Effector memory CD4-positive, alpha-beta T cell (primary cell): Measurements from ENCODE around the gene SUPT20H.

Source experiments
- DNase-seq, 3 donors: peaks; one replicate each; pipeline ENCODE4 v3.0.0-alpha.2; 2020
- H3K27ac ChIP-seq: 2 replicates; pipeline ENCODE4 v1.7.0; 2013; ENCODE audit warnings: mild to moderate bottlenecking, low read length, moderate library complexity; ENCODE audit not compliant: insufficient read depth, poor library complexity, severe bottlenecking
- H3K27me3 ChIP-seq: replicated peaks from 2 replicates; pipeline ENCODE4 v1.7.0; 2013; ENCODE audit warnings: mild to moderate bottlenecking, low read length; ENCODE audit not compliant: insufficient read depth, control insufficient read depth, poor library complexity, severe bottlenecking
- H3K36me3 ChIP-seq: 2 replicates; pipeline ENCODE4 v1.7.0; 2013; ENCODE audit warnings: mild to moderate bottlenecking, low read length, moderate library complexity; ENCODE audit not compliant: control insufficient read depth, insufficient read depth
- H3K4me1 ChIP-seq: 2 replicates; pipeline ENCODE4 v1.7.0; 2013; ENCODE audit warnings: low read length, mild to moderate bottlenecking; ENCODE audit not compliant: control insufficient read depth, insufficient read depth, poor library complexity, severe bottlenecking
- H3K4me3 ChIP-seq: 2 replicates; pipeline ENCODE4 v1.7.0; 2013; ENCODE audit warnings: low read length, low read depth, mild to moderate bottlenecking; ENCODE audit not compliant: insufficient read depth, poor library complexity, severe bottlenecking
- H3K9me3 ChIP-seq: 2 replicates; pipeline ENCODE4 v1.7.0; 2013; ENCODE audit warnings: mild to moderate bottlenecking, low read length, moderate library complexity; ENCODE audit not compliant: control insufficient read depth

Gene SUPT20H

GRCh38 chr13:37047846-37048245, 11.6 kb downstream of the SUPT20H start:
- no peak overlapping the region for H3K4me3 ChIP-seq
- H3K36me3 ChIP-seq: peaks cover 31% of the 10 kb centered on the region
- no peaks in the 10 kb centered on the region for H3K9me3 ChIP-seq
- no peak for DNase-seq
- H3K27me3 ChIP-seq: no peaks in the 10 kb centered on the region
- no peaks in the 10 kb centered on the region for H3K4me1 ChIP-seq
- no peak overlapping the region for H3K27ac ChIP-seq

GRCh38 chr13:37047032-37047431, 12.5 kb downstream of the SUPT20H start:
- no peak for DNase-seq
- peaks cover 39% of the 10 kb centered on the region for H3K36me3 ChIP-seq
- H3K9me3 ChIP-seq: no peaks in the 10 kb centered on the region
- H3K4me1 ChIP-seq: no peaks in the 10 kb centered on the region
- no peak overlapping the region for H3K27ac ChIP-seq
- no peaks in the 10 kb centered on the region for H3K27me3 ChIP-seq
- no peak overlapping the region for H3K4me3 ChIP-seq

GRCh38 chr13:37046062-37046461, 13.4 kb downstream of the SUPT20H start:
- Histone ChIP-seq H3K4me3 (no peak overlapping the region), H3K4me1 (no peaks in the 10 kb centered on the region), H3K27me3 (no peaks in the 10 kb centered on the region), H3K36me3 (peaks cover 46% of the 10 kb centered on the region), H3K9me3 (no peaks in the 10 kb centered on the region), H3K27ac (no peak overlapping the region)
- no peak for DNase-seq

- Histone ChIP-seq H3K36me3 (peaks cover 62% of the 10 kb centered on the region), H3K4me1 (no peaks in the 10 kb centered on the region), H3K9me3 (no peaks in the 10 kb centered on the region)
These were observed 18.7 kb downstream of the SUPT20H start for GRCh38 chr13:37040789-37041188.

GRCh38 chr13:37039896-37040295, 19.6 kb downstream of the SUPT20H start:
- H3K36me3 ChIP-seq: peaks cover 67% of the 10 kb centered on the region
- H3K9me3 ChIP-seq: no peaks in the 10 kb centered on the region
- H3K4me3 ChIP-seq: no peak overlapping the region
- no peaks in the 10 kb centered on the region for H3K4me1 ChIP-seq
- DNase-seq: no peak
- H3K27ac ChIP-seq: no peak overlapping the region
- no peaks in the 10 kb centered on the region for H3K27me3 ChIP-seq

More at GRCh38 chr13:37040789-37041188, 18.7 kb downstream of the SUPT20H start:
- no peak overlapping the region for H3K4me3 ChIP-seq
- H3K27me3 ChIP-seq: no peaks in the 10 kb centered on the region
- no peak for DNase-seq
- H3K27ac ChIP-seq: no peak overlapping the region

- Histone ChIP-seq H3K27me3 (no peaks in the 10 kb centered on the region), H3K36me3 (peaks cover 72% of the 10 kb centered on the region)
- no peak for DNase-seq
These were observed 22.2 kb downstream of the SUPT20H start for GRCh38 chr13:37037241-37037640.

GRCh38 chr13:37029617-37030016, 29.9 kb downstream of the SUPT20H start:
- Histone ChIP-seq H3K9me3 (no peaks in the 10 kb centered on the region), H3K4me1 (no peaks in the 10 kb centered on the region), H3K27ac (no peak overlapping the region), H3K4me3 (no peak overlapping the region), H3K36me3 (peaks cover 74% of the 10 kb centered on the region), H3K27me3 (no peaks in the 10 kb centered on the region)
- no peak for DNase-seq

More at GRCh38 chr13:37037241-37037640, 22.2 kb downstream of the SUPT20H start:
- H3K27ac ChIP-seq: no peak overlapping the region
- no peaks in the 10 kb centered on the region for H3K4me1 ChIP-seq
- H3K9me3 ChIP-seq: no peaks in the 10 kb centered on the region
- no peak overlapping the region for H3K4me3 ChIP-seq

- no peak for DNase-seq
- Histone ChIP-seq H3K4me1 (no peaks in the 10 kb centered on the region), H3K36me3 (peaks cover 78% of the 10 kb centered on the region), H3K9me3 (no peaks in the 10 kb centered on the region), H3K27me3 (no peaks in the 10 kb centered on the region), H3K4me3 (no peak overlapping the region), H3K27ac (no peak overlapping the region)
These were observed 31.8 kb downstream of the SUPT20H start for GRCh38 chr13:37027639-37028038.

GRCh38 chr13:37026771-37027170, 32.7 kb downstream of the SUPT20H start:
- no peak overlapping the region for H3K4me3 ChIP-seq
- H3K27me3 ChIP-seq: no peaks in the 10 kb centered on the region
- peaks cover 78% of the 10 kb centered on the region for H3K36me3 ChIP-seq
- no peaks in the 10 kb centered on the region for H3K4me1 ChIP-seq
- no peak for DNase-seq
- no peak overlapping the region for H3K27ac ChIP-seq
- H3K9me3 ChIP-seq: no peaks in the 10 kb centered on the region

GRCh38 chr13:37023871-37024270, 35.6 kb downstream of the SUPT20H start:
- no peak for DNase-seq
- Histone ChIP-seq H3K9me3 (no peaks in the 10 kb centered on the region), H3K4me3 (no peak overlapping the region), H3K27ac (no peak overlapping the region), H3K36me3 (peaks cover 82% of the 10 kb centered on the region), H3K4me1 (no peaks in the 10 kb centered on the region), H3K27me3 (no peaks in the 10 kb centered on the region)

- H3K27me3 ChIP-seq: no peaks in the 10 kb centered on the region
- DNase-seq: no peak
- H3K36me3 ChIP-seq: peaks cover 54% of the 10 kb centered on the region
- no peaks in the 10 kb centered on the region for H3K9me3 ChIP-seq
- H3K4me3 ChIP-seq: no peak overlapping the region
- no peaks in the 10 kb centered on the region for H3K4me1 ChIP-seq
- no peak overlapping the region for H3K27ac ChIP-seq
These were observed 44.9 kb downstream of the SUPT20H start for GRCh38 chr13:37014609-37015008.
